Stimulated activated naive CD8-positive, alpha-beta T cell treated with anti-CD3 and anti-CD28 coated beads, Interleukin-15, Interleukin-2, amounts not matched to agents 100 U/mL and 50 U/mL, for 24 hours (primary cell): ENCODE measurements around the gene POU2F2.
A peak's percentile ranks its signal among the peaks of the same experiment; 100 is the strongest.

Source experiments
- ATAC-seq: fragments of 150-1000 bp; cut with Tn5 transposase; one replicate; pipeline ENCODE4 v1.10.0; 2021
- DNase-seq: peaks from one replicate; pipeline ENCODE4 v3.0.0; 2021

The POU2F2 gene

DNA sequence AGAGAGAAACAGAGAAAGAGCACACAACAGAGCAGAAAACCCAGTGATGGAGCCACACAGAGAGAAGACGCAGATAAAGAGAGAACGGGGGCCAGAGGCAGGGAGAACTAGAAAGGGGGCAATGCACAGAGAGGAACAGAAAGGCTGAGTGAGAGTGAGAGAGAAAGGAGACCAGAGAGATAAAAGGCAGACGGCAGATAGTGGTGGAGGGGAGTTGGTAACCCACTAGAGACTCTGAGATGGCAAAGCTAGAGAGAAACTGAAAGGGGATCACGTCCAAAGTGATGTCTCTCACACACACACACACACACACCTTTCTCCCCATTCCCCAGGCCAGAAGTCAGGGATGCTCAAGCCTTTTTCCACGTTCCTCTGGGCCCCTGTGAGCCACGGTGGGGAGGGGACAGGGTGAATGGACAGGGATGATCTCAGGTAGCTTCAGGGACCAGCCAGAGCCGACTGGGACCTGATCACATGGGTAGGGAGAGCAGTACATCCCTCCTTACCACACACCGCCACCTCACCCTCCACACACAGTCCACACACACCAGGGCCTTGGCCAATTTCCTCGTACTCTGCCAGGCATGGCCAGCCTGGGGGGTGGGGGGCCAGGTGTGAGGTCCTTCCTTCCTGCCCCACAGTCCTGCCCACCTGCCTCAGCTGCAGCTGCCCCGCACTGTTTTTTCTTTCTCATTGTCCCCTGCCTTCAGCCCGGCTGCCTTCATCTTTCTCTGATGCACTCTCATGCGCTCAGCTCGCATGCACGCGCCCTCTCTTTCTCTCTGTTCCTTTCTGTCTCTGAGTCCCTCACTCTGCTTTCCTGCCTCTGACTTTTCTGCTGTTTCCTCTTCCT, 22.5 kb upstream of the POU2F2 start:
- no peak for DNase-seq
- ATAC-seq = peak; percentile 33

- DNase-seq (no peak), ATAC-seq (no peak)
These were observed 21.6 kb upstream of the POU2F2 start for GRCh38 chr19:42153672-42154433.

- no peak for ATAC-seq
- DNase-seq = no peak
These were observed 20.8 kb upstream of the POU2F2 start for GRCh38 chr19:42152910-42153671.

DNA sequence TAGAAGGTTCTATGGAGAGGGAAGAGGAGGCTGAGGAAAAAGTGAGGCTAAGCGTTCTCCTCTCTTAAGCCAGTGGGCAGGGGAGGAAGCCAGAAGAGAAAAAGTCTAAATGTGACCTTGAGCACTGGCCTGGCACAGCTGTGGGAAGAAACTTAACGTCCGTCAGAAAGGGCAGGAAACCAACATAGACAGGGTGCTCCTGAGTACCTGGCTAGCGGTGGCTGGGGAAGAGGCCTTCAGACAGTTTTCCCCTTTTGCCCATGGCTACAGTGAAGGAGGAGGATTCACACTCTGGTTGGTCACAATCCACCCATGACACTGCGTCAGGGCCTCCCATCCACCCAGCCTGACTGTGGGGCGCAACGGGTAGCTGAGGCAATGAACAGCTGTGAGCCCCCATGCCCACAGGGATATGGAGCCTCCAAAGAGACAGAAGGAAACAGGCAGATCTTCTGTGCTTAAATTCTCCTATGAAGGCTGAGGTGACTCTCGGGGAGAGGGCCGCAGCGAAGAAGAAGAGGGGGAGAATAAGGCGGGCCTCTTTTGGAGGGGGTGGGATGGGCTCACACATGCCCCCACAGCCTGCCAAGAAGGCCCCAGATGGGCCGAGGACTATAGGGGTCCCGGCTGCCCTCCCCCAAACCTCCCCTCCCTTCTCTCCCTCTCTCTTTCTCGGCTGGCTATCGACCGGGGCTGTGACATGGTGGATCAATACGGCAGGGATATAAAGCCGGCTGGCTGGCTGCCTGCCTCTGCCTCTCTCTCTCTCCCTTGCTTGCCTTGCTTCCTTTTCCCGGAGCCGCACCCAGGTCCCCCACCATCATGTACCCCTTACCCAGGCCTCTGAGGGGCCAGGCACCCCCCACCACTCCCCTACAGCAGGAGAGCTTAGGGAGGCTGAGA, 19.8 kb upstream of the POU2F2 start:
- DNase-seq = no peak
- ATAC-seq = no peak

DNA sequence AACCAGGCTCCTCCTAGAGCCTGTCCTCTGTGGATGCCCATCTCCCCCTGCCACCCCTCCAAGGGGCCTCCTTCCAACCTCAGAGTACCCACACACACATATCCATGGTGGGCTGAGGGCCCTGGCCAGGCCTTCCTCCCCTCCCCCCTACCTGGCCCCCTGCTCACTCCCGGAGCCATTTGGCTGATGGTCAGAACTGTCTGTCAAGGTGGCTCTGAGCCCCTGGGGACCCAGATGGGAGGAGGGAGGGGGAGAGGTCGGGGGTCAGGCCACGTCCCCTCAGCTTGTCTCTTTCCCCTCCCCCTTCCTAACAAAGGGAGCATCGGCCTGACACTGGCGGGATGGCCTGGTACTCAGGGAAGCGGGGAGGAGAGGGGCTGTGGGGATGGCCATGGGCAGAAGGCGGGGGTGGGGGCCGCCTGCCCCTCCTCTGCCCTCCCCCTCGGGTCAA, 18.7 kb upstream of the POU2F2 start:
- DNase-seq (no peak), ATAC-seq (no peak)

GRCh38 chr19:42150364-42150763, 18.1 kb upstream of the POU2F2 start:
- no peak for ATAC-seq
- DNase-seq = no peak

GRCh38 chr19:42149447-42150202, 17.4 kb upstream of the POU2F2 start:
- ATAC-seq = no peak

DNA sequence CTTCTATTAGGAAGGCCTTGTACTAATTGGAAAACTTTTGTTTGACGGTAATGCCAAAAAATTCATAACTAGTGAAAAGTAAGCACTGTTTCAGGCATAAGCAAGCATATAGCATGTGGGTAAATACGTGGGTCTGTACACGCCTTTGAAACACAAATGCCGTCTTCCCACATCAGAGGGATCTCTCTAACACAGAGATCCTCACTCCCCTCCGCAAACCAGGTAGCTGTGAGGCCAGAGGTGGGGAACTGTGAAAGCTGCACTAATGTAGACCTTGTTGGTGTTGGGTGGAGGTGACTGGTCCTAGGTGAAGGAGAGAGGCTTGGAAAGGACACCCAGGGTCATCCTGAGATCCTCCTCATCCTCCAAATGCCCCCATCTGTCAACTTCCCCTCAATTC, 16.0 kb upstream of the POU2F2 start:
- ATAC-seq (no peak), DNase-seq (no peak)

More at GRCh38 chr19:42149447-42150202, 17.4 kb upstream of the POU2F2 start:
- DNase-seq = no peak

DNA sequence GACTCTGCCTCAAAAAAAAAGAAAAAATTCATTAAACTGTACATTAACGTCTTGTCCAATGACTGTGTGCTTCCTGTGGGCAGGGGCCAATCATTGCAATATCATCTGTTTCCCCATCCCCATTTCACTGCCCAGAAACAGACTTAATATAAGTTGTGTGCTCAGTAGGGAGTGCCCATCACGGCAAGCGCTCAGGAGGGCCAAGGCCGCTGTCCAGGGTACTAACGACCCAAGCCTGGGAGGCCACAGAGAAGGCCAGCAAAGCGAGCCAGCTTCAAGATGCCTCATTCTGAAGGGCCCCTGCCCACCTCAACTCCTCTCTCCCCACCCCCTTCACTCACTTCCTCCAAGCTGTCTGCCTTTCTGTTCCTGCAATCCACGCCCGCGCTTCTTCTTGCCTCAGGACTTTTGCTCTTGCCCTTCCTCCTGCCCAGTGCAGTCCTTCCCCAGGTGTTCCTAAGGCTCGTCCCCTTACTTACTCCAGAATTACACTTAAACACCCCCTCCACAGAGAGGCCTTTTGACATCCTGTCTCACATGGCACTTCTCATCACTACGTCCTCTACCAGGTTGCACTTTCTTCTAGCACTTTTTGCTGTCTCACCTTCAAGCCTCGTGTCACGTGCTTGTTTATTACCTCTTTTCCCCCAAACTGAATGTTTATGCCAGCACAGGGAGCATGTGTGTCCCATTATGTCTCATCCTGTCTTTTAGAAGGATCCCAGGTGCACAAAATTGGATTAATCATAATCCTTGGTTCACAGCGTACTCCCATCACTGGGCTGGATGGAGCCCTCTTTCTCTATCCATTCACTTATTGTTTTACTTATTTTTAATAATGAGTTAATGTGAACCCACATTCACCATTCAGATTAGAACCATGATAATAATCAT, 11.3 kb upstream of the POU2F2 start:
- DNase-seq (no peak), ATAC-seq (no peak)

DNA sequence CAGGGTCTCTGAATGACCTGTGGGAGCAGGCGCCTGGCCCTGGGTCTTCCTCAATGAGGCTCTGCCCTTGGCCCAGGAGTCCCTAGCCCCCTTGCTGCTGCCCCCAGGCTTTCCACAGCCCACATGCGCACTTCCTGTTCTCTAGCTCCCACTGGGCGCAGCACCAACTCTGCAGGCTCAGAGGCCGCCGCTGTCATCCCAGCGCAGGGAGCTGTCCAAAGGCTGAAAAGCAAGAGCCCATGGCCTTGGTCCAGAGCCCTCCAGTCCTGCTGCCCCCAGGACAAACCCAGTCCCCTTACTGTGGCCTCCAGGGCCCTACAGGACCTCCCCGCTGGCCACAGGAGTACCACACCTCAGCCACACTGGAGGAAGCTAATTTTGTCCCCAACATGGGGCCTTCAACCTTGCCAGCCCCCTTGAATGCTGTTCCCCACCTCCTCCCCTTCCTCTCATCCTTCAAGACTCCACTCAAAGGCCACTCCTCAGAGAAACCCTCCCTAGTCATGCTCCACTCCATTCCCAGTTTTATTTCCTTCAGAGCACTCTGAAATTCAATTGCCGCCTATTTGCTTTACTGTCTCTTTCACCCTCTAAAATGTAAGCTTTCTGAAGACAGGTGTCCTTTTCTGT, 8.0 kb upstream of the POU2F2 start:
- DNase-seq (peak; percentile 54), ATAC-seq (no peak)

- ATAC-seq = no peak
- DNase-seq = no peak
These were observed 2.4 kb upstream of the POU2F2 start for GRCh38 chr19:42134535-42135070.

- ATAC-seq (peak; percentile 56), DNase-seq (peak; percentile 90)
These were observed 744 bp upstream of the POU2F2 start for GRCh38 chr19:42132851-42133528.

DNA sequence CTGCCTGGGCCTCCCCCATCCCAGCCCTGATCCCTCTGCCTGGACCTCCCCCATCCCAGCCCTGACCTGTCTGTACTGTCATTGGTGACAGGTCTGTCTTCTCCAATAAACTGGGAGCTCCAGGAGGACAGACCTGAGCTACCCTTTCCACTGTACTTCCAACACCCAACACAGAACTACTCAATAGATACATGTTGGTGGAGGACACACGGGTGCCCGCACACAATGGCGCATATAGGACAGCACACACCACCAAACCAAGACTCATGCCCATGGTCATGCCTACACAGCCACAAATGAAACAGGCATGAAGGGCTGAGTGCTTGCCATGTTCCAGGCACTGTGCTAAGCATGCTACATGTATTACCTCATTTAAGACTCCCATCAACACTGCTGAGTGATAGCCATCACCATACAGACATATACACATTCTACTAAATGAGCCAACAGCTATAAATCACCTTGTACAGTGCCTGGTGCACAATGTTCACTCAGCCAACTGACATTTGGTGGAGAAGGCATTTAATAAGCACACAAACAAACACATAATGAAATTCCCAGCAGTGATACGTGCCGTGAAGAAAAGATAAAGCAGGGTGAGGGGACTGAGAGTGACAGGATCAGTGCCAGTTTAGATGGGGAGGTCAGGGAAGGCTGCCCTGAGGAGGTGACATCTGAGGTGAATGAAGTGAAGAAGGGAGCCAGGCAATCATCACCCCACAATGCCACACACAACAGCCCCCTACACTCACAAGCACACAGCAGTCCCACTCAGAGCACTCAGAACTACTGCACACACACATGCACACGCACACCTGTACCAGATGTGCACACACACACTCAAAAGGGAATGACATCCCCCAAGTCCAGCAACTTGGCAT, 857 bp downstream of the POU2F2 start:
- no peak for DNase-seq
- ATAC-seq = no peak

DNA sequence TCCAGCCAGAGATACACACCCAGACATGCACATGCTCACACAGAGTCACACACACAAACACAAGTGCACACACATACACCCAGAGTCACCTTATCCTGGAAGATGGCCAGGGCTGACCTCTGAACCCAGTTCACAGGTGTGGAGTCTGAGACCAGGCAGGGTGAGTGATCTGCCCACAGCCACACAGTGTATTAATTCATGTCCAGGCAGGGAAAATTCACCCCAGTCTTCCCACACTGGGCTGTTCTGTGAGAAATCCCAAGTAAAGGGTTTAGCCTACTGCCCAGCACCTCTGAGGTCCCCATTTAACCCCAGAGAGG, 2.0 kb downstream of the POU2F2 start:
- no peak for DNase-seq
- no peak for ATAC-seq

DNA sequence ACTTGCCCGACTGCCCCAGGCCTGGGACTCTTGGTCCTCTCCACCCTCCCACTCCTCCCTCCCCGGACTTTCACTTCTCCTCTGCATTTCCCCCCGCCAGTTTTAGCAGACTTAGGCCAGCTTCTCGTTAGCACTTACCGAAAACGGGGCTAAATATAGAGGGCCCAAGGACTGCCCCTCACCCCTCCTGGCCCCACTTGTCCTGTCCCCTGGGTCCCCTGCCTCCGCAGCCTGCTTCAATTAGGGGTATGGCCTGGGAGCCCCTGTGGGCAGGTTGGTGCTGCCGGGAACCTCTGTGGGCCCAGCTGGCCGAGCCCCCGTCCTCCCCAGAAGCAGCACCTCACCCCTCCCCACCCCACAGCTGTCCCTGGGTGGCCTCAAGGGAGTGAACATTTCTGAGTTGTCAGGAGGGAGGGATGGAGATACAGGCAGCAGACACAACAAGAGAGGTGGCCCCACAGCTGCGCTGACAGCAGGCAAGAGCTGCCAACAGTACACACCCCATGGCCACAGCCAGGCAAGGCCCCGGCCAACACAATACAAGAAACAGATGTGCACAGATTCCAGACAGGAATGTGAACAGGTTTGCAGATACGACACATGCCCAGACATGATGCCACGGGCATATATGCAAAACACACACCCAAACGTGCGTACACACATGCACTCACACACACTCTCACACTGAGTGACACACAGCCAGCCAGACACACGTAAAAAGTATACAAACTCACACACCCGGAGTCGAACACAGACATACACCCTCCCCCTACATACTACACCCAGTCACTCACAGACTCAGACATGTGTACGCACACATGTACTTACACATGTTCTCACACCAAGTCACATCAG, 2.6 kb downstream of the POU2F2 start:
- ATAC-seq (no peak), DNase-seq (peak; percentile 31)

- peak; percentile 23 for DNase-seq
- ATAC-seq = no peak
These were observed 5.7 kb downstream of the POU2F2 start for GRCh38 chr19:42126574-42126973.

GRCh38 chr19:42125536-42125935, 6.7 kb downstream of the POU2F2 start:
- ATAC-seq = no peak

More at GRCh38 chr19:42125536-42125935, 6.7 kb downstream of the POU2F2 start:
- no peak for DNase-seq
